NCI-H1417 treated with DMSO at 0.1 percent for 48 hours (cell line): ENCODE results near the gene ERMARD.

Experiments
- DNase-seq: peaks from one replicate; lab custom pipeline; 2025; lab: John Stamatoyannopoulos, UW

The ERMARD gene

DNA sequence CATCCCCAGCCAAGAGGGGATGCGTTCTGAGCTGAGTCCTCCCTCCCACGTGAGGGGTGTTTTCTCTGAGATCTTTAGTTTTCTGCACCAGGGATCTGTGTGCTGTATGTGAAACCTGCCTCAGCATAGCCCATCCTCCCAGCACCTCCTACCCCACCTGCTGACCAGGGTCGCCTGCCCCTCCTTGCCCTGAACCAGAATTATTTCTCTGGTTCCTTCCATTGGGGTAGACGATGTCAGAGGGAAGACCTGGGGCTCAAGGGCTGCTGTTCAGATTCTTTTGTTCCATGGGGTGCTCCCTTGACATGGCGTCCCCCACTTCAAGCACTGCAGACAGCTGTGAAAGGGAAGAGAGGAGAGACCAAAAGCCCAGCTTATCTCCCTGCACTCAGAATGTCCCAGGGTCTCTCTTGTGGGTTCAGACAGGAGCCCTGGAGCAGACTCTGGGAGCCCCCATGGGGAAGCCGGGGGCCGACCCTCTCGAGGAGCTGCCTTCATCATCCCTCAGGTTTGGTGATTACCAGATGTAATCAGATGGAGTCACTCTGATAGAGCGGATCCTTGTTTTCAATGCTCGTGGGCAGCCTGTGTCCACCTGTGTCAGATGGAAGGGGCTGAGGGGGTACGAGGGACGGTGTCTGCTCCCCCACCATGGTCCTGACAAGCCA is 74.3 kb downstream of the ERMARD start:
- no peak for DNase-seq

DNA sequence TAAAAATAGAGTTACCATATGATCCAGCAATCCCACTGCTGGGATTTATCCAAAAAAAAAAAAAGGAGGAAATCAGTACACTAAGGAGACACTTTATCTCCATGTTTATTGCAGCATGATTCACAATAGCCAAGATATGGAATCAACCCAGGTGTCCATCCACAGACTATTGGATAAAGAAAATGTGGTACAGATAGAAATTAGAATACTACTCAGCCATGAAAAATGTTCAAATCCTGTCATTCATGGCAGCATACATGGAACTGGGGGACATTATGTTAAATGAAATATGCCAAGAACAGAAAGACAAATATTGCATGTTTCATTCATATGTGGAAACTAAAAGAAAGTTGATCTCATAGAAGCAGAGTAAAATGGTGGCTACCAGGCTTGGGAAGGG is 75.3 kb downstream of the ERMARD start:
- DNase-seq = no peak

DNA sequence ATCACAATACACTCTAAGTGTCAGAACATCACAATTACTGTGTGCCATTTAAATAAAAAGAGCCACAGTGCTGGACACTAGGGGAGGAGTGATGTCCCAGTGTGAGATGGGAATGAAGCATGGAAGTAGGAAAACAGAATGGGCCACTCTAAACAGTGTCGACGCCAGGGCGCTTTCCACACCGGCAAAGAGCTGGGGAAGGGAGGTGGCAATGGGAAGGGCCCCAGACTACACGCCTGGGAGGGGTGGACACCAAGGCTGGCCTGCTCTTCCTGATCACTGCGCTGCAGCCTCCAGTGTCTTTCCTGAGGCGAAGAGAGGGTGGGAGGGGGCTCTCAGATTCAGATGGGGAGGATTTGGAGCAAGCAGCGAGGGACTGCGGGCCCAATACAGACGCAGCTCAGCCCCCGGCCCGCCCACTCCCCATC is 75.9 kb downstream of the ERMARD start:
- no peak for DNase-seq

DNA sequence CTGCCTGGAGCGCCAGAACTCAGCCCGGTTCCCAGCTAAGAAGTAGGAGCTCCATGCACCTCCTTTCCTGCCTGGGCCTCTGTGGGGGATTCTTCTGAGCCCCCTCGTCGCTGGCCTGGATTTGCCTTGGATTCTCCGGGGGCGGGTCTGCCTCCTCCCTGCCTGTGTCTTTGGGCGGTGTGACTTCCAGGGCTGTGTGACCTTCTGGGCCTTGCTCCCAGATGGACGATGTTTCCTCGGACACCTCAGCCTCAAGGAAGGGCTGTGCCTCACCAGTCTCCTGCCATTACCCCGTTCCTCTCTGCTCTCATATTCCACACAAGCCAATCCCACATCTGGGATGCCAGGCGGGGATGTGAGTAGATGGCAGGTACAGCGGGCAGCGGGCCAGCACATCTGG is 76.8 kb downstream of the ERMARD start:
- no peak for DNase-seq

DNA sequence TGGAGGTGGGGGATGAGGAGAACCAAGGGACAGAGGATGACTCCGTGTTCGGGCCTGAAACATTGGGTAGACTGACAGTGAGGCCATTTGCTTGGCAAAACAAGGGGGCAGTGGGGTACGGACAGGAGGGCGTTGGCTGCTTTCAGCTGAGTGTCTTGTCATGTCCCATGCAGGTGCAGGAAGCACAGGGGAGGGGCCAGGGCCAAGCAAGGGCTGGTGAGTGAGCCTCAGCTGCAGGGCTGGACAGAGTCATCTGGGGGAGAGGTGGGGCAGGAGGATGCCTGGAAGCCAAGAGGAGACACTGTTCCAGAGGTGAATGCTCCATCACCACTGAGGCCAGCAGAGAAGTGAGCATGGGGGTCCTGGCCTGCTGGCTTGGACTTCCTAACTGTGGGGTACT is 78.4 kb downstream of the ERMARD start:
- no peak for DNase-seq

DNA sequence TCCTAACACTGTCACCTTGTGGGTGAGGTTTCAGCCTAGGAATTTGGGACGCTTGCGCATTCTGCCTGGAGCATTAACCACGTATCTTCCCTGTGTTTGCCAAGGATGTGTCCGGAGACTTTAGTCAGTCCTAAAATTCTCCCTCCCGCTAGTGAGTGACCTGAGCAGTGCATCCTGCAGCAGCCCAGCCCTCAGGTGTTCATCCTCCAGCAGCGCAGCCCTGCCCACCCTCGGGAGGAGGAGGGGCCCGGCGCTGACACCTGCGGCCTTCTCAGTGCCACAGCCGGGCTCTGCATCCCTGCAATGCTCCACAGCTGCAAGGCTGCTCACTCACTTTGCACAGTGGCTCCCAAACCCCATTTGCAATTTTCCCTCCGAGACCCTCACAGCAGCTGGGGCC is 79.5 kb downstream of the ERMARD start:
- DNase-seq = no peak
